ENCODE data around the gene NELFCD.

NELFCD gene

DNA sequence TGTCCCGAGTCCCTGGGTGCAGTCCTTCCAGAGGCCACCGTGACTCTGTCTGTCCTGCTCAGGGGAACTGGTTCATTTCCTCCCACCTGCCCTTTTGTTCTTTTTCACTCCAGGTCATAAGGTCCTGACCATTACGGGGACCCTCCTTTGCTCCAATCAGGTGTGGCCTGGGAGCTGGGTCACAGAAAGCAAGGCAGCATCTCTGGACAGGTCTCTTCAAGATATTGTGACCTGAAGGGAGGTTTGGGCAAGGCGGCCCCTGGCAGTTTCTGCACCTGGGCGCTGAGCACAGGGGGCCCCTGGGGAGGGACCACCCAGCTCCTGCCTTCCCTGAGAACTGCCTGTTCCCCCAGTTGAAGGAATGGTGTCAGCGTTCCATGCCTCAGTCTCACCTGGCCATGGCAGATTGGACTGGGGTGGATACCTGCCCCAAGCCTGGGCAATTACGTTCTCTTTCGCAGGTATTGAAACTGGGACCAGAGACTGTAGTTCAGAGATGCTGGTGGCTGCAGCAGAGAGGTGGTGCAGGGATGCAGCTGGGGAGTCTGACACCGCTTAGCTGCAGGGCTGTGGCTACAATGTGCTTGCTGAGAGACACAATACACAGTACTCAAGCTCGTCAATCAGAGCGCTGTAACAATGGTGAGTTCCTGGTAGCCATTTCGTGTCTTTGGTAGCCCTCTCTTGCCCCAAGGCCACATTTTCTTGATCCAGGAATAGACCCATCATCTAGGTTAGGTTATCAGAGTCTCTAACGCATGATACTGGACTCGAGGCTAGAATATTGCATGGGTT is 15.6 kb upstream of the NELFCD start:
- TF ChIP-seq, protein P1, sequence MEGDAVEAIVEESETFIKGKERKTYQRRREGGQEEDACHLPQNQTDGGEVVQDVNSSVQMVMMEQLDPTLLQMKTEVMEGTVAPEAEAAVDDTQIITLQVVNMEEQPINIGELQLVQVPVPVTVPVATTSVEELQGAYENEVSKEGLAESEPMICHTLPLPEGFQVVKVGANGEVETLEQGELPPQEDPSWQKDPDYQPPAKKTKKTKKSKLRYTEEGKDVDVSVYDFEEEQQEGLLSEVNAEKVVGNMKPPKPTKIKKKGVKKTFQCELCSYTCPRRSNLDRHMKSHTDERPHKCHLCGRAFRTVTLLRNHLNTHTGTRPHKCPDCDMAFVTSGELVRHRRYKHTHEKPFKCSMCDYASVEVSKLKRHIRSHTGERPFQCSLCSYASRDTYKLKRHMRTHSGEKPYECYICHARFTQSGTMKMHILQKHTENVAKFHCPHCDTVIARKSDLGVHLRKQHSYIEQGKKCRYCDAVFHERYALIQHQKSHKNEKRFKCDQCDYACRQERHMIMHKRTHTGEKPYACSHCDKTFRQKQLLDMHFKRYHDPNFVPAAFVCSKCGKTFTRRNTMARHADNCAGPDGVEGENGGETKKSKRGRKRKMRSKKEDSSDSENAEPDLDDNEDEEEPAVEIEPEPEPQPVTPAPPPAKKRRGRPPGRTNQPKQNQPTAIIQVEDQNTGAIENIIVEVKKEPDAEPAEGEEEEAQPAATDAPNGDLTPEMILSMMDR (conservative IDR thresholded peaks at IDR 0.05; ENCODE audit: low read depth, low read length), result no peak
- no peak for DNase-seq (ENCODE audit: low read depth)
- no peak overlapping the region for H3K4me3 ChIP-seq (ENCODE audit: low read length)

DNA sequence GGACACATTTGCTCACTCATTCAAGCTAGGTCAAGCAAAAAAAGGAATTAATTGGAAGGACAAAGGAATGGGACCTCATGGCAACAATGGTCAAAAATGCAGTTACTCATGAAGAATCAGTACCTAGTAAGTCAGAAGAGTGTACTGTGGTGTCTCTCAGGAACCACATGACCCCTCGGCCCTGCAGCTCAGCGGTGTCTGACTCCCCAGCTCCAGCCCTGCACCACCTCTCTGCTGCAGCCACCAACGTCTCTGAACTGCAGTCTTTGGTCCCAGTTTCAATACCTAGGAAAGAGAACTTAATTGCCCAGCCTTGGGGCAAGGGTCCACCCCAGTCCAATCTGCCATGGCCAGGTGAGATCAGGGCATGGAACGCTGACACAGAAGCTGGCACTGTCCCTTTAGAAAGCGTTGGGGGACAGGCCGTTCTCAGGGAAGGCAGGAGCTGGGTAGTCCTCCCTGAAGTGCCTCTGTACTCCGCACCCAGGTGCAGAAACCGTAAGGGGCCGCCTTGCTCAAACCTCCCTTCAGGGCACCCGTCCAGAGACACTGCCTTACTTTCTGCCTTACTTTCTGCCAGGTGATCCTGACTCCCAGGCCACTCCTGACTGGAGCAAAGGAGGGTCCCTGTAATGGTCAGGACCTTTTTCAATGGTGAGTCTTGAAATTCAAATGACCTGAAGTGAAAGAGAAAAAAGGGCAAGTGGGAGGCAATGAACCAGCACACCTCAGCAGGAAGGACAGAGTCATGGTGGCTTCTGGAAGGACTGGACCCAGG is 13.2 kb upstream of the NELFCD start:
- DNase-seq (ENCODE audit: low read depth), result no peak

DNA sequence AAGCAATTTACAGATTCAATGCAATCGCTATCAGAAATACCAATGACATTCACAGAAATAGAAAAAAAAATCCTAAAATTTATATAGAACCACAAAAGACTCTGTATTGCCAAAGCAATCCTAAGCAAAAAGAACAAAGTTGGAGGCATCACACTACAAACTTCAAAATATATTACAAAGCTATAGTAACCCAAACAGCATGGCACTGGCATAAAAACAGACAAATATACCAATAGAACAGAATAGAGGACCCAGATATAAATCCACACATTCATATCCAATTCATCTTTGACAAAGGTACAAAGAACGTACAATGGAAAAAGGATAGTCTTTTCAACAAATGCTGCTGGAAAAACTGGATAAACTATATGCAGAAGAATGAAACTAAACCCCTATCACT is 11.6 kb upstream of the NELFCD start:
- H3K4me3 ChIP-seq (ENCODE audit: low read length), result no peak overlapping the region

More for the DNA sequence above, 13.2 kb upstream of the NELFCD start:
- TF ChIP-seq, protein P1 (conservative IDR thresholded peaks at IDR 0.05; ENCODE audit: low read depth, low read length), result no peak
- H3K4me3 ChIP-seq (ENCODE audit: low read length), result no peak overlapping the region

DNA sequence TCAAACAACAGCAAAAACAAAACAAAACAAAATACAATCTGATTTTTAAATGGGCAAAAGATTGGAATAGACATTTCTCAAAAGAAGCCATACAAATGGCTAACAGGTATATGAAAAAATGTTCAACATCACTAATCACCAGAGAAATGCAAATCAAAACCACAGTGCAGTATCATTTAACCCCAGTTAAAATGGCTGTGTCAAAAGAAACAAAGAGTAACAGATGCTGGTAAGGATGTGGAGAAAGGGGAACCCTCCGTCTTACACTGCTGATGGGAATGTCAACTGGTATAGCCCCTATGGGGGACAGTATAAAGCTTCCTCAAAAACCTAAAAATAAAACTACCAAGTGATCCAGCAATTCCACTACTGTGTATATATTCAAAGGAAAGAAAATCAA is 10.9 kb upstream of the NELFCD start:
- H3K4me3 ChIP-seq (ENCODE audit: low read length), result no peak overlapping the region
- no peak for DNase-seq (ENCODE audit: low read depth)
- TF ChIP-seq, protein P1 (conservative IDR thresholded peaks at IDR 0.05; ENCODE audit: low read depth, low read length), result no peak

More for the DNA sequence above, 11.6 kb upstream of the NELFCD start:
- TF ChIP-seq, protein P1 (conservative IDR thresholded peaks at IDR 0.05; ENCODE audit: low read depth, low read length), result no peak
- DNase-seq (ENCODE audit: low read depth), result no peak

DNA sequence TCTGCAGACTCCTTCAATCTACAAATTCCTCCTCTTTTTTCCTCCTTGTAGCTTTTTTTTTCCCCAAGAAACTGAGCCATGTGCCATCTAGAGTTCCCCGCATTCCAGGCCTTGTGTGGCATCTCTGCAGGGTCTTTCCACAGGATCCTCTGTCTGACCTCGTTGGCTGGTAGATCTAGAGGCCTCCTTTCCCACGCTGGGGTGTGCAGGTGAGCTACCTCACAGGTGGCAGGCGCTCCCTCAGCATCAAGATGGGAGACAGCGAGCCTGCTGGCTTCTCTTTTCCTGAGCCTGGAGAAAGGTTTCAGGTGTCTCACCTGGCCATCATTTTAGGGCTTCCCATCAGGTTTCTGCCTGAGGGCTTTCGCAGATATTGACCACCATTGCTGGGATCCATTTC is 9.6 kb upstream of the NELFCD start:
- DNase-seq (ENCODE audit: low read depth), result no peak
- H3K4me3 ChIP-seq (ENCODE audit: low read length), result no peak overlapping the region
- TF ChIP-seq, protein P1 (conservative IDR thresholded peaks at IDR 0.05; ENCODE audit: low read depth, low read length), result no peak

DNA sequence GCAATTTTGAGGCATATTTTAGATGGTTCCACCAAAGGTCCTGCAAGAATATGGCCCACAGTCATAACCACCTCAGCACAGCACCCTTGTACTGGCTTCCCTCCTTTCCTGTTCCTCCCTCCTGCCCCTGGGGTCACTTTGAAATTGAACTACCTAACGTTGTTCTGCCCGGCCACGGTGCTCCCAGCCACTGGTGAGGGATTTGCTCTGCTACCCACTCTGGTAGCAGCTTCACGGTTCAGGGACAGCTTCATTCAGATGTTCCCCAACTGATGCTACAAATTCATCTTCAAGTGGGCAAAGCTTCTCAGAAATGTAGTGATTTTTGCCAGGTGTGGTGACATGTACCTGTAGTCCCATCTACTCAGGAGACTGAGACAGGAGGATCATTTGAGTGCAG is 7.9 kb upstream of the NELFCD start:
- no peak for DNase-seq (ENCODE audit: low read depth)
- TF ChIP-seq, protein P1 (conservative IDR thresholded peaks at IDR 0.05; ENCODE audit: low read depth, low read length), result no peak
- H3K4me3 ChIP-seq (ENCODE audit: low read length), result no peak overlapping the region

All from retinal pigment epithelial cell (primary cell).